Central memory CD4-positive, alpha-beta T cell (primary cell): ENCODE measurements around the gene ZBTB16.
A peak's percentile ranks its signal among the peaks of the same experiment; 100 is the strongest.

Source experiments
- DNase-seq: peaks from one replicate; pipeline ENCODE4 v3.0.0; 2022

The ZBTB16 gene

GRCh38 chr11:114065094-114065493 is 5.6 kb downstream of the ZBTB16 start:
- no peak for DNase-seq

DNA sequence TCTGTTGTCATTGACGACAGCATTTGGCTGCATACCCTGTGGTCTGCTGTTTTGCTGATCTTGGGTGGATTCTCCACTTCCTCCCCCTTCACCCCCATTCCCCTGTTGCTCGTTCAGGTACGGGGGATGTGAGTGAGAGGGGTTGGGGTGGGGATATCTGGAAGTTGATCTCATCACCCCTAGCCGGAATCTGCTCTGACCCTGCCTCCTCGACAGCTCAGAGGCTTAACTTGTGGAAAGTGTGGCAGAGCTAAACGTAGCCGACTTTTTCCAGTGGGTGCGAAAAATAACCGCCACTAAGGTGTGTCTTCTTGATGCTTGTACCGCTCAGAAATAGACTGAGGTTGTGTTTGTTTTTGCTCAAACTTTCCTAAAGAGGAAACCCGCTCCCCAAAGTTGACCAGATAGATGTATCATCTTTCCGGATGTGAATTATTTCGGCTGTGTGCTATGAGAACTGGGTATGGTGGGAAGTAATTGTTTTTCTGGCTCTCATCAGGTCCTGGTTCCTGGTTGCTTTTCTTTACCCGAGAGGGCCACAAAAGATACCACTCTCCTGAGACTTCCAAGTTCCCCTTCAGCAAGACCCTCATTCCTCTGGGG is 6.6 kb downstream of the ZBTB16 start:
- peak; percentile 57 for DNase-seq

DNA sequence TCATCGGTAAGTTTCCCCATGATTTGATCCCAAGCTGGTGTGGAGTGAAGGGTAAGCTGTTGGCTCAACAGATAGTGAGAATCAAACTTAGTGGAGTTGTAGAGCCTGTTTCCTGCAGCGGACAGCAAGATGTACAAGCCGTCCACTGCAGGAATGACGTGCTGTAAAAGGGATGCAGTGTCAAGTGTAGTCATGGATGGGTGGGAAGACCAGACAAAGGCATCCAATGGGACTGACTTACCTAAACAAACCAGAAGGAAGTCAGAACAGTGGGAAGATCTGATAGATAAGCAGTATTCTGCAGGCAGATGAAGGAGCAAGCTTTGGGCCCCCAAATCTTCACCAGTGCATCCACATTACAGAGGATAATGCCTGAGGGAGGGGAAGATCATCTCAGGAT is 8.8 kb downstream of the ZBTB16 start:
- DNase-seq, result no peak

GRCh38 chr11:114070464-114071139 is 11.1 kb downstream of the ZBTB16 start:
- DNase-seq, result no peak

GRCh38 chr11:114073007-114073827 is 13.7 kb downstream of the ZBTB16 start:
- DNase-seq, result no peak

DNA sequence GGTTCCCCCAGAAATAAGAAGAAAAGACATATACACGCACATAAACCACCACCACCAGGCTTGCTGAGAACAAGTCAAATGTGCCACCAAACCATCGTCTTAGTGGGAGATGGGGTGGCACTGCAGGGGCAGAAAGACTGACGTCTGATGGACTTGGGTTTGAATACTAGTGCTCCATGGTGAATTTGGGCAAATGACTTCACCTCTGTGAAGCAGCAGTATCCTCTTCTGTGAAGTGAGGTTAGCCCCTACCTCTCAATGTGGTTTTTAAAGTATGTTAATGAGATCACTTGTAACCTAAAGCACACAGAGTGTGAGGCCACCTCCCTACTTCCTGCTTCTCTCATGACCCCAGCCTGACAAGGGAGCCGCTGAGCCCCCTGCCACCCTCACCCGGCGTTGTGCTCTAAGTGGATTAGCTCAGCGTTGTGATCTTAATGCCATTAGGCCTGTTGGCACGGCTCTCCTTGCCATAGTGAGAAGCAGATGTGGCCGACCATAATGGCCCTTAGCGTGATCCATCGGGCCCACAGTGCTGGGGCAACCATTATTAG is 14.4 kb downstream of the ZBTB16 start:
- peak; percentile 52 for DNase-seq

DNA sequence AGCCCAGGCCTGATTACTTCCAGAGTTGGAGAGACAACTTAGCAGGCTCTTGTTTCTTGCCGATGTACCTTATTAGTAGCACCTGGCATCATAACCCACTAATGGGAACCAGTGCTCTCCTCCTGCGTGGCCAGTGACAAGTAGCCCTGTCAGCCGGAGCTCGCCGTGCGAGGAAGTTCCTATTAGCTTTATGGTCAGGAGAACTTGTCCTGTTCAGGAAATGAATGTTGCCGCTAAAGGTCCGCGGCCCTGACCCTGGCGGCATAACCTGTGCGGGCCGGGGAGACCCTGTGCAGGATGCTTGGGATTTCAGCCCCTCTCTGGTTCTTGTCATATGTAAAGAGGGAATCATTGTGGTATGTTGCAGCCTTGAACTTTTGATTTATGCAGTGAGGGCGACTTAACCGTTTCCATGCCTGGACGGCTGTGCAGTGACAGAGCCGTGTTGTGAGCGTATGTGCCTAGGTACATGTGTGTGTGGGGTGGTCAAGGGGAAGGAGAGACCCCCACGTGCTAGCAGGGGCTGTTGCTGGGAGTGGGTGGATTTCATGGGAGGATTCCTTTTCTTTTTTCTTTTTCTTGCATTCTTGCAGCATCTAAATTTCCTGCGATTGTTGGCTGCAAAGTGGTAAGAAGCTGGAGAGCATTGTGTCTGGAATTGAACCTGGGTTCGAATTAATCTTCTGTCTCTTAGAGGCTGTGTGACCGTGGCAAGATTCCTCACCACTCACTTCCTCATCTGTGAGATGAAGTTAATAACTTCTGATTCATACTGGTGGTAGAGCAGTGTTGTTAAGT is 15.2 kb downstream of the ZBTB16 start:
- no peak for DNase-seq

- DNase-seq, result no peak
Observed at GRCh38 chr11:114075344-114075610, 15.8 kb downstream of the ZBTB16 start.

GRCh38 chr11:114075891-114076441 is 16.5 kb downstream of the ZBTB16 start:
- DNase-seq, result peak; percentile 43

DNA sequence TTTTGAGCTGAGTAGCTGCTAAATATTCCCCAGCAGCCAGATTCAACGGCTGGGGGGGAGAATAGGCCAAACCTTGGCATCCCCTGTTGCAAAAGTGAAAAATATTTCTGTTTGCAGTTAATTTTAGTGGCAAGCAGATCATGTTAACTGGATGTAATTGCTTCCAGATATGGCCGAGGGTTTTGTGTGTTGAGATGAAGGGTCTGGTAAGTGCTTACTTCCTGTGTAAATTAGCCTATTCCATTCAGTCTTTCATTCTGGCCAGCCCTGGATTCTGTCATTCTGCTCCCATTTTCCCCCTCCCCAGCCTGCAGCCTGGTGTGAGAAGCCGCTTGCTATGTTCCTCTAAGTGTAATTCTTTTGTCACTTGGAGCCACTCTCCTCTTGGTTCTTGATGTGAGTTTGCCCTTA is 17.4 kb downstream of the ZBTB16 start:
- DNase-seq, result no peak

DNA sequence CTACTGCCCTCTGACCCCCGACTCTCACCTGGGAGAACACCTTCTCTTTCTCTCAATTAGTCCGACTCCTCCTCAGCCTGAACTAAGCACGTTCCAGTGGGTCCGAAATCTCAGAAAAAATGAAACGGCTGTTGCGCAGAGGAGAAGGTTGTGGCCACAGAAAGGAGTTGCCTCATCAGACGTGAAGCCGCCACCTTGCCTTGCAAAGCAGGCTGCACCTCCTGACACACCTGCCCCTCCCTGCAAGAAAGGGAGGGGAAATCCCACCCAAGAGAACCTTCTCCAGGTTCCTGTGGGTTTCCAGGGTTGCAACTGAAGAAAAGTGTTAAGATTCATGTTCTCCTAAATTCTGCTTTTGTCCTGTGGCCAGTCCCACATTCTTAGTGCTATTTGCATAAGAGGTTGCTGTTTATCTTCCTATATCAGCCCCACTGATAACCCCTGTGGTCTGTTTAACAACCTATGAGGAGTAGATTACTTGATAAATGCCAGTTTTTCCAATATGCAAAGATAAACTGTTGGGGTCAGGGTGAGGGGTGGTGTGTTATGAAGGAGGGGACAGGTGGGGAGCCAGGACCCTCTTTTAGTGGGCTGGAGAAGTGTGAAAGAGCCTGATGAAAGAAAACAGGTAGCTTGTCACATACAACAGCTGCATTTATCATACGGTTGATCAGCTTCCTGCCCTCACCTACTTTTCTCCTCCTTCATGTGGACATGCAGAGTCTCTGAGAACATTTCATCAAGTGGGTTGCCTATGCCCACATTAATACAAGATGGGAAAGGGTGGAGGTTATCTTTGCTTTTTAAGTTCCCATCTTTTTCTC is 18.2 kb downstream of the ZBTB16 start:
- DNase-seq, result peak; percentile 47

DNA sequence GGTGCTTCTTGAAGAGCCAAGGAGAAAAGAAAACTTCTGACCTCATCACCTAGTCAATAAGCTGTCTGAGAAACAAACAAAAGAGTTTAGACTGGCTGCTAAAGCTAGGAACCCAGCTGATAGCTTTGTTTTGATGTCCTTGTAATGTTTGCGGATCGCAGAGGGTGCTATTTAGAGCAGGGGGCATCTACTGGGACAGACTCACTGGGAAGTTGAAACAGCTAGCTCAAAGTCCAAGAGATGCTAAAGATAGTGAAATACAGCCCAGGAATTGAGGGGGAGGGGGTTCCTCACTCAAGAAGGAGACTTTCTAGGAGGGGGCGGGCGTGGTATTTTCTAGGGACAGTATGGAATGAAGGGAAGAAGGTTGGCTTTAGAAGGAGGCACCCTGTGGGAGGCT is 18.9 kb downstream of the ZBTB16 start:
- DNase-seq, result no peak

GRCh38 chr11:114079511-114080065 is 20.1 kb downstream of the ZBTB16 start:
- no peak for DNase-seq

- DNase-seq, result peak; percentile 46
Observed at GRCh38 chr11:114080219-114080618, 20.7 kb downstream of the ZBTB16 start.

GRCh38 chr11:114080769-114081168 is 21.3 kb downstream of the ZBTB16 start:
- DNase-seq, result no peak

DNA sequence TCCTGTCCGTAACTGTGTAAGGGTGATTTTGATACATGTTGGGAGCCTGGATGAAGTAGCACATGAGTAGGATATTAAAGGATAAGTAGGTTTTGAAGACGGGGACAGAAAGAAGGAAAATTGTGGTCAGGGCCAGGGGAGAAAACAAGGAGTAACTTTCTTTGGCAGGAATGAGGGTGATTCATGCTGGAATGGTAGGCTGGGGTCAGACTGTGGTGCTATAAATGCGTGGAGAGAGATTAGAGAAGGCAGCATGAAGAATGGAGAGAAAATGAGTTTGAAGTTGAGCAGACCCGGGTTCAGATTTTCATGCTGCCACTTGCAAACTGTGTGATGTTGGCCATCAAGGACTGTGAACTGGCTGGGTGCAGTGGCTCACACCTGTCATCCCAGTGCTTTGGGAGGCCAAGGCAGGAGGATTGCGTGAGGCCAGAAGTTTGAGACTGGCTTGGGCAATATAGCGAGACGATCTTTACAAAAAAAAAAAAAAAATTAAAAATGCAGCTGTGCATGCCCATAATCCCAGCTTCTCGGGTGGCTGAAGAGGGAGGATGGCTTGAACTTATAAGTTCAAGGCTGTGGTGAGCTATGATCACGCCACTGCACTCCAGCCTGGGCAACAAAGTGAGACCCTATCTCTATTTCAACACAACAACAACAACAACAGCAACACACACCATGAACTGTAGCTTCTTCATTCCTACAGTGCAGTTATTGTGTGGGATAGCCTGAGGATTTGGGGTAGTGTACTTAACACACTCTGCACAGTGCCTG is 22.3 kb downstream of the ZBTB16 start:
- no peak for DNase-seq

- no peak for DNase-seq
Observed at GRCh38 chr11:114082415-114082748, 22.9 kb downstream of the ZBTB16 start.

- DNase-seq, result no peak
Observed at GRCh38 chr11:114082767-114083181, 23.3 kb downstream of the ZBTB16 start.

DNA sequence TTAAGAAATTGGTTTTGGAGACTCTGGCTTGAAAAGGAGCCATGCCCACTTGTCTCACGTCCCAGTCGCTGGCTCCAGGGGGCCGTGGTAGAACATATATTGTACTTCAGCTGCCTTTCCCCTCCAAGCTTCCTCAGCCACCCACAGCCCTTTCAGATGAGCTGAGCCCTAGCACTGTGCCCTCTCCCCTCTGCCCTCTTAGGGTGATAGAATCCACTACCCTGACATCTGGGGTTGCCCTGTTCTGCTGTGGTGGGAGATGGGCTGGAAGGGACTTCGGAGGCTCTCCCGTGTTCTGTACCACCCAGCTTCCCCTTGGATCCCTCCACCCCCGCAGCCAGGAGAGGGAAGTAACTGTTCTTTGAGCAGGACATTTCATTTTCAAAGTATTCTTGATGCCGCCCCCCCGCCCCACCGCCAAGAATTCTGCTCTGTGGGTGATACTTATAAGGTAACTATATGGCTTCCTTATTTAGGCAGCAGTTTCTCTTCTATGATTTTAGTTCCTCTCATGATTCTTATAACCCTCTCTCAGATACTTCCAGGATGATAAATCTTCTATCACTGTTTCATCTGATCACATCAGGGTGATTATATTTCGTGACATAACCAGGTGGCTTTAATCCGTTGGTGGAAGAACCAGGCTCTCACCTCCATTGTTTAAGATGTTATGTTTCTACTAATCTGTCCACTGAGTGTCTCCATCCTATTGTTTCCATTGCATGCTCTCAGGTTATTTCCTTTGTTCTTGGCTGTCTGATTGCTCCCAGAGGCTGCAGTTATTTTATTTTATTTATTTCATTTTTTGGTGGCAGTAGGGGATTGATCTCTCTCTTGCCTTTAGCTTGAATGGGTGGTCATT is 24.1 kb downstream of the ZBTB16 start:
- DNase-seq, result no peak

DNA sequence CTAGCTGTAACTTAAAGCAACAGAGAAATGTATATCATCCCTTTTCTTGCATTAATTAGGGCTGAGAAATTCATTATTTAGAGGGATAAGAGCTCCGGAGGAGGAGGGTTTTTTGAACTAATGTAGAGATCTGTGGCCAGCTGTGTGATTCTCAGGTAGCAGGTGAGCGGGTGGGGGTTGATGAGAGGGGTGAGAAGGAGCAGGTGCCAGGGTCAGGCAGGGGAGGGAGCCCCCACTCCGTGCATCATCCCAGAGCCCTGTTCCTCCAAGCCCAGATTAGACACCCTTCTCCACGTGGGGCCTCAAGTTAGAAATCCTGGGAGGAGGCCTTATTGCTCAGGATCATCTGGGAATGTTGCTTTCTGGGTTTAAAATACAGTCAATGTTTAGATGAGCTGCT is 24.9 kb downstream of the ZBTB16 start:
- no peak for DNase-seq
